ENCODE data around the gene GOLGA6L6.
"Not testable (repeated sequence)": the region's sequence is repeated elsewhere in the genome, so short reads cannot be mapped to it uniquely, and the experiment has no call there.

The GOLGA6L6 gene, protein sequence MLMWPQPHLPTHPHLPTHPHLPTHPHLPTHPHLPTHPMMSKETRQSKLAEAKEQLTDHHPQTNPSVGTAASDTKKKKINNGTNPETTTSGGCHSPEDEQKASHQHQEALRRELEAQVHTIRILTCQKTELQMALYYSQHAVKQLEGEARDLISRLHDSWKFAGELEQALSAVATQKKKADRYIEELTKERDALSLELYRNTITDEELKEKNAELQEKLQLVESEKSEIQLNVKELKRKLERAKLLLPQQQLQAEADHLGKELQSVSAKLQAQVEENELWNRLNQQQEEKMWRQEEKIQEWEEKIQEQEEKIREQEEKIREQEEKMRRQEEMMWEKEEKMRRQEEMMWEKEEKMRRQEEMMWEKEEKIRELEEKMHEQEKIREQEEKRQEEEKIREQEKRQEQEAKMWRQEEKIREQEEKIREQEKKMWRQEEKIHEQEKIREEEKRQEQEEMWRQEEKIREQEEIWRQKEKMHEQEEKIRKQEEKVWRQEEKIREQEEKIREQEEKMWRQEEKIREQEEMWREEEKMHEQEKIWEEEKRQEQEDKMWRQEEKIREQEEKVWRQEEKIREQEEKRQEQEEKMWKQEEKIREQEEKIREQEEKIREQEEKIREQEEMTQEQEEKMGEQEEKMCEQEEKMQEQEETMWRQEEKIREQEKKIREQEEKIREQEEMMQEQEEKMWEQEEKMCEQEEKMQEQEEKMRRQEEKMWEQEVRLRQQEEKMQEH

GRCh38 chr15:20541700-20542099 is at the start of gene GOLGA6L6:
TSS of gene GOLGA6L6 (minus strand) at chr15:20541800. CDS start at chr15:20541709, 91 bp downstream.
- not testable (repeated sequence) for DNase-seq (ENCODE audit: low read depth); H3K4me3 ChIP-seq (ENCODE audit: low read depth, low read length)

DNA sequence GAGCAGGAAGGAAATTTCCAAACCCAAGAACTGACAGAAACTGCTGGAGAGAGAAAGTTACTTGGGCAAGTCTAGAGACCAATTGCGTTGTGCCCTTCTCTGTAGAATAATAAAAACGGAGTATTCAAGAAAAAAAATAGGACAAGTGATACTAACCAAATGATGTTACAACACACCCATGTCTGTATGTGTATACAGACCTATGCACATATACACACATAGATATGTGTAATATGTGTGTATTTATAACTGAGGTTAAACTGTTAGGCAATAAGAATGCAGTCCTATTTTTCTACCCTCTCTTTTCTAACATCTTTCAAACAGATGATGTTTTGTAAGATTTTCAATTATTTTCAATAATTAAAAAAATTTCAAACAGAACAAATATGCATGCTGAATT is 48.5 kb upstream of the GOLGA6L6 start:
- not testable (repeated sequence) for DNase-seq (ENCODE audit: low read depth); H3K4me3 ChIP-seq (ENCODE audit: low read depth, low read length)

- H3K4me3 ChIP-seq (ENCODE audit: low read depth, low read length); DNase-seq (ENCODE audit: low read depth): not testable (repeated sequence)
These were observed 45.2 kb upstream of the GOLGA6L6 start for GRCh38 chr15:20586821-20587220.

- DNase-seq (ENCODE audit: low read depth); H3K4me3 ChIP-seq (ENCODE audit: low read depth, low read length): not testable (repeated sequence)
These were observed 41.1 kb upstream of the GOLGA6L6 start for GRCh38 chr15:20582726-20583115.

GRCh38 chr15:20582109-20582725 is 40.6 kb upstream of the GOLGA6L6 start:
- DNase-seq (ENCODE audit: low read depth): not testable (repeated sequence)

GRCh38 chr15:20581261-20582108 is 39.9 kb upstream of the GOLGA6L6 start:
- H3K4me3 ChIP-seq (ENCODE audit: low read depth, low read length); DNase-seq (ENCODE audit: low read depth): not testable (repeated sequence)

More at GRCh38 chr15:20582109-20582725, 40.6 kb upstream of the GOLGA6L6 start:
- H3K4me3 ChIP-seq (ENCODE audit: low read depth, low read length): not testable (repeated sequence)

- DNase-seq (ENCODE audit: low read depth); H3K4me3 ChIP-seq (ENCODE audit: low read depth, low read length): not testable (repeated sequence)
These were observed 38.1 kb upstream of the GOLGA6L6 start for GRCh38 chr15:20579662-20580061.

DNA sequence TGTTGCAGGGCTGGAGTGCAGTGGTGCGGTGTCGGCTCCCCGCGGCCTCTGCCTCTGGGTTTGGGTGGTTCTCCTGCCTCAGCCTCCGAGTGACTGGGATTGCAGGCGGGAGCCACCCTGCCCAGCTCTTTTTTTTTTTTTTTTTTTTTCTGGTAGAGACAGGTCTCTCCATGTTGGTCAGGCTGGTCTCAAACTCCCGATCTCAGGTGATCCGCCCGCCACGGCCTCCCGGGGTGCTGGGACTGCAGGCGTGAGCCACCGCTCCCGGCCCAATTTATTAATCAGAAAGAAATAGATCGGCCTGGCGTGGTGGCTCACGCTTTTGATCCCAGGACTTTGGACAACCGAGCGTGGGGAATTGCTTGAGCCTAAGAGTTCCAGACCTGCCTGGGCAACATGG is 9.7 kb upstream of the GOLGA6L6 start:
- DNase-seq (ENCODE audit: low read depth); H3K4me3 ChIP-seq (ENCODE audit: low read depth, low read length): not testable (repeated sequence)

DNA sequence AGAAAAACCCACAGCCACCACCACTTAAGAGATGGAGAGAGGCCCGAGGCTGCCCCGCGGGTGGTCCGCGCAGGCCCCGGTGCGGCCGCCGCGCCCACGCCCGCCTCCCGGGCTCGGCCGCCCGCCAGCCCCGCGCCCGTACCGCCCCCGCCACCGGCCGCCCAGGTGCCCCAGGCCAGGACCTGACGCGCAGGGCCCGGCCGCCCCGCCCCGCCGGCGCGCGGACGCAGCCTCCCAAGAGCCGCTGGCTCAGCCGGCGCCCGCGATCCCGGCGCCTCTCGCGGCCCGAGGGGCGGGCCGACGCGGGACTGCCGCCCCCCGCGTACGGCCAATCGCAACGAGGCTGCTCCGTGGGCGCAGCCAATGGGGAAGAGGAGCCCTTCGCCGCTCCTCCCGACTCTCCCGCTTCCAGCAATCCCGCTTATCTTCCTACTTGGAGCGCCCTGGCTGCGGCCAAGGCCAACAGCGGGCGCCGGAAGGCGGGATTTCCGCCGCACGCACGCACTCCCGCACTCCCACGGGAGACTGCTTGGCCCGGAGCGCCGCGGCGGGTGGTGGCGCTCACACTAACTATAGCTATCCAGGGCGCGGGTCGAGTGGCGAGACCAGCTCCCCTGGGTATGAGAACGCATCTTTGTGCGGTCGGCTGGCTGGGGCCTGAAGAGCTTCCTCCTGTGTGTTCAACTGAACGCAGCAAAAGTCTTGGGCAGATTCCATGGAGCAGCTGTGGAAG is 35.5 kb downstream of the GOLGA6L6 start:
- not testable (repeated sequence) for H3K4me3 ChIP-seq (ENCODE audit: low read depth, low read length); DNase-seq (ENCODE audit: low read depth)

DNA sequence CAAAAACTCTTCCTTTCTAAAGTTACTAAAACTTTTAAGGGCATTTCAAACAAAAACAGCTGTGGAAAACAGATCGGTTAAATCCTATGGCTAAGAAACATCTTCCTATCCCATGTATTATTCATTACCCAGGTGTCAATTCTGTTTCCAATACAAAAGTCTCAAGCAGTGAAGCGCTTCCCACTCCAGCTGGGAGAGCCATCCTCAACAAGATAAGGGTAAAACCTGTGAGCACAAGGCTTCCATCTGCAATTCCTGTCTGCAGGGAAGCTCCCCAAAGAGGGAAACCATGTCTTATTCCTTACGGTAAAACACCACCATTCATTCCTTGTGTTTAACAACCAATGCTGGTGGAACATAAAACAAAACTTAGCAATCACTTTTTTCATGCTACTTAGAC is 38.8 kb downstream of the GOLGA6L6 start:
- H3K4me3 ChIP-seq (ENCODE audit: low read depth, low read length); DNase-seq (ENCODE audit: low read depth): not testable (repeated sequence)

- not testable (repeated sequence) for DNase-seq (ENCODE audit: low read depth); H3K4me3 ChIP-seq (ENCODE audit: low read depth, low read length)
These were observed 39.9 kb downstream of the GOLGA6L6 start for GRCh38 chr15:20501512-20502222.

GRCh38 chr15:20497781-20498180 is 43.8 kb downstream of the GOLGA6L6 start:
- H3K4me3 ChIP-seq (ENCODE audit: low read depth, low read length); DNase-seq (ENCODE audit: low read depth): not testable (repeated sequence)

DNA sequence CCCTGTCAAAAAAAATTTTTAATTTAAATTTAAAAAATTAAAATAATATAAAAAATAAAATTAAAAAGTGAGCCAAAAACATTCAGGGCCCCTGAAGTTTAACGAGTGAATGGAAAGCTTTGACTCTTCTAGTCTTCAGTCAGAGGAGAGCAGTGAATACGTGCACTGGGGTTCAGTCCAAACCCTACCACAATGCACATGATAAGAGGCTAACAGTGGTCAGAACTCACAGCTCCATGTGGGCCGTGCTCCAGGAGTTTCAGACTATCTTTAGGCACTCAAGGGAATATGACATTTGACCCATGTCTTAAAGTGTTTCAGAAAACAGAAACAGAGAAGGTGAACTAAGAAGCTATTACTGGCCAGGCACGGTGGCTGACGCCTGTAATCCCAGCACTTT is 48.6 kb downstream of the GOLGA6L6 start:
- not testable (repeated sequence) for H3K4me3 ChIP-seq (ENCODE audit: low read depth, low read length); DNase-seq (ENCODE audit: low read depth)

- DNase-seq (ENCODE audit: low read depth); H3K4me3 ChIP-seq (ENCODE audit: low read depth, low read length): not testable (repeated sequence)
These were observed 49.0 kb downstream of the GOLGA6L6 start for GRCh38 chr15:20492598-20492997.

DNA sequence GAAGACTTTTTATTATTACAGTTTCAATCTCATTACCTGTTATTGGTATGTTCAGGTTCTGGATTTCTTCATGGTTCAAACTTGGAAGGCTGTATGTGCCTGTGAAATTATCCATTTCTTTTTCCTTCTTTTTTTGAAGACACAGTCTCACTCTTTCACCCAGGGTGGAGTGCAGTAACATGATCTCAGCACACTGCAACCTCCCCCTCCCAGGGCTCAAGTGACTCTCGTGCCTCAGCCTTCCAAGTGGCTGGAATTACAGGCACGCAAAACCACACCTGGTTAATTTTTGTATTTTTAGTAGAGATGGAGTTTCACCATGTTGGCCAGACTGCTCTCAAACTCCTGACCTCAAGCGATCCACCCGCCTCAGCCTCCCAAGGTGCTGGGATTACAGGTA is 52.3 kb downstream of the GOLGA6L6 start:
- DNase-seq (ENCODE audit: low read depth); H3K4me3 ChIP-seq (ENCODE audit: low read depth, low read length): not testable (repeated sequence)

All from skeletal muscle cell (primary cell).